ENCODE measurements around the gene IL2RA.
A peak's percentile ranks its signal among the peaks of the same experiment; 100 is the strongest.

The IL2RA gene

DNA sequence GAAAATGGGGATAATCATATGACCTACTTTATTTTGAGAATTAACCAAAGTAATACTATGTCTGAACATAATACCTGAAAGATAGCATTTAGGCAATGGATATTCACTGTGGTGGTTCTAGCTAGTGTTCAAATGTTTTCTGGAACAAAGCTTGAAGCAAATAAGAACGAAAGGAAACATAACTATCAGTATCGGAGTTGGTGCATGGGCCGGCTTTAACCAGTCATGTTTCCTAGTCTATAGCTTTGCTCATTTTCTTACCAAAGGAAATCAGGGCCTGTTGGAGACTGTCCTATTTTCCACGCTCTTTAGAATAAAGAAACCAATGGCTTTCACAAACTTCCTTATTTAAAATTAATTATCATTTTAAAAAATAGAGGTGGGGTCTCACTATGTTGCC lies 8.9 kb downstream of the IL2RA start:
- H3K36me3 ChIP-seq (ENCODE audit: insufficient read depth) = no peaks in the 10 kb centered on the region
- H3K4me1 ChIP-seq (ENCODE audit: low read depth, poor library complexity, severe bottlenecking) = peaks cover 30% of the 10 kb centered on the region
- no peak overlapping the region for H3K27ac ChIP-seq
- H2AFZ ChIP-seq (ENCODE audit: low read depth) = no peak overlapping the region
- TF ChIP-seq, protein P1, sequence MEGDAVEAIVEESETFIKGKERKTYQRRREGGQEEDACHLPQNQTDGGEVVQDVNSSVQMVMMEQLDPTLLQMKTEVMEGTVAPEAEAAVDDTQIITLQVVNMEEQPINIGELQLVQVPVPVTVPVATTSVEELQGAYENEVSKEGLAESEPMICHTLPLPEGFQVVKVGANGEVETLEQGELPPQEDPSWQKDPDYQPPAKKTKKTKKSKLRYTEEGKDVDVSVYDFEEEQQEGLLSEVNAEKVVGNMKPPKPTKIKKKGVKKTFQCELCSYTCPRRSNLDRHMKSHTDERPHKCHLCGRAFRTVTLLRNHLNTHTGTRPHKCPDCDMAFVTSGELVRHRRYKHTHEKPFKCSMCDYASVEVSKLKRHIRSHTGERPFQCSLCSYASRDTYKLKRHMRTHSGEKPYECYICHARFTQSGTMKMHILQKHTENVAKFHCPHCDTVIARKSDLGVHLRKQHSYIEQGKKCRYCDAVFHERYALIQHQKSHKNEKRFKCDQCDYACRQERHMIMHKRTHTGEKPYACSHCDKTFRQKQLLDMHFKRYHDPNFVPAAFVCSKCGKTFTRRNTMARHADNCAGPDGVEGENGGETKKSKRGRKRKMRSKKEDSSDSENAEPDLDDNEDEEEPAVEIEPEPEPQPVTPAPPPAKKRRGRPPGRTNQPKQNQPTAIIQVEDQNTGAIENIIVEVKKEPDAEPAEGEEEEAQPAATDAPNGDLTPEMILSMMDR (conservative IDR thresholded peaks at IDR 0.05; ENCODE audit: low read depth, low read length) = no peak
- no peak overlapping the region for H3K4me3 ChIP-seq (IDR thresholded peaks at IDR 0.05; ENCODE audit: insufficient read depth, low read depth, low read length)
- H3K27me3 ChIP-seq (ENCODE audit: insufficient read depth, low read depth) = peaks cover 54% of the 10 kb centered on the region
- H3K9ac ChIP-seq = no peak overlapping the region
- no peaks in the 10 kb centered on the region for H3K79me2 ChIP-seq (ENCODE audit: insufficient read depth, low read depth)
- H3K4me2 ChIP-seq = peak overlapping the region; percentile 37; the same call in 1 of the 2 replicates
- no peaks in the 10 kb centered on the region for H4K20me1 ChIP-seq (ENCODE audit: insufficient read depth)

DNA sequence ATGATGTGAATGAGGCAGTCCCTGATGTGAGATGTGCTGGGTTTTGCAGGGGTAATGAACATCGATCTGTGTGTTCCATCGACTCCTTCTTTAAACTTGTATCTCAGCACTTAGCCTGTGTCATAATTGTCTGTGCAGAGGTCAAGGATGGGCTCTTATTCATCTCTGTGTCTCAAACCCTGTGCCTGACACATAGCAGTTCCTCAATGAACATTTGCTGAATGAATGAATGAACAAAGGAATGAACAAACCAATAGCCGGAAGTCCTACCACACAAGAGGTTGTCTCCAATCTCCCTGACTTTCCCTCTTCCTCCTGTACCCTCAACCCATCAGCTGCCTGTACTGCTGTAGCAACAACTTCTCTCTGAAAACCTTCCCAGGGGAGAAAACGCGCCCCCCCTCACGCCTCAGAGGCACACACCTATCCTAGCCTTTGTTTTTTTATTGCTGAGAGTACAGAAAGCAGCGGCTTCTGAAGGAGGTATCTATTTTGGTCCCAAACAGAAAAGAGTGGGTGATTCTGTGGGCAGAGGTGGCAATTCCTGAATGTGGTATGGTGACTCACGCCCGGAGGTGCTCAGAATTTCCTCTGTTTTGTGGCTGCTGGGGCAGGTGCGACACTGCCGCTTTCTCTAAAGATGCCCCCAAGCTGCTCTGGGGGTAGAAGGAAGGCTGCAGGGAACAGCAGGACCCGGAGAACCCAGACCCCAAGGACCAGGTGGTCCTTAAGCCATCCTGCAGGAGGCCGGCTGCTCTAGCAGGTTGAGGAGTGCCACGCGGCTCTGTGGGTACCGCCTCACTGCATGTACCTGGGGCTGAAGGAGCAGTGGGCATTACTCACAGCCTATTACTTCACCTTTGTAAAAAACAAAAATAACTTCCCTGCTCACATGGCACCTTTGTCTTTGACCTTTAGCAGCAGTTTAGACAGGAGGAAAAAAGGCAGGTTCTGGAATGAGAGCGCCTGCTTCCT lies 9.6 kb downstream of the IL2RA start:
- H3K79me2 ChIP-seq (ENCODE audit: insufficient read depth, low read depth) = no peaks in the 10 kb centered on the region
- peaks cover 60% of the 10 kb centered on the region for H3K27me3 ChIP-seq (ENCODE audit: insufficient read depth, low read depth)
- TF ChIP-seq, protein P1 (conservative IDR thresholded peaks at IDR 0.05; ENCODE audit: low read depth, low read length) = no peak
- H3K27ac ChIP-seq = no peak overlapping the region
- no peak overlapping the region for H3K4me3 ChIP-seq (IDR thresholded peaks at IDR 0.05; ENCODE audit: insufficient read depth, low read depth, low read length)
- H3K4me2 ChIP-seq = peak overlapping the region; percentile 37
- no peak overlapping the region for H2AFZ ChIP-seq (ENCODE audit: low read depth)
- no peaks in the 10 kb centered on the region for H4K20me1 ChIP-seq (ENCODE audit: insufficient read depth)
- H3K4me1 ChIP-seq (ENCODE audit: low read depth, poor library complexity, severe bottlenecking) = peaks cover 30% of the 10 kb centered on the region
- no peaks in the 10 kb centered on the region for H3K36me3 ChIP-seq (ENCODE audit: insufficient read depth)
- no peak overlapping the region for H3K9ac ChIP-seq

DNA sequence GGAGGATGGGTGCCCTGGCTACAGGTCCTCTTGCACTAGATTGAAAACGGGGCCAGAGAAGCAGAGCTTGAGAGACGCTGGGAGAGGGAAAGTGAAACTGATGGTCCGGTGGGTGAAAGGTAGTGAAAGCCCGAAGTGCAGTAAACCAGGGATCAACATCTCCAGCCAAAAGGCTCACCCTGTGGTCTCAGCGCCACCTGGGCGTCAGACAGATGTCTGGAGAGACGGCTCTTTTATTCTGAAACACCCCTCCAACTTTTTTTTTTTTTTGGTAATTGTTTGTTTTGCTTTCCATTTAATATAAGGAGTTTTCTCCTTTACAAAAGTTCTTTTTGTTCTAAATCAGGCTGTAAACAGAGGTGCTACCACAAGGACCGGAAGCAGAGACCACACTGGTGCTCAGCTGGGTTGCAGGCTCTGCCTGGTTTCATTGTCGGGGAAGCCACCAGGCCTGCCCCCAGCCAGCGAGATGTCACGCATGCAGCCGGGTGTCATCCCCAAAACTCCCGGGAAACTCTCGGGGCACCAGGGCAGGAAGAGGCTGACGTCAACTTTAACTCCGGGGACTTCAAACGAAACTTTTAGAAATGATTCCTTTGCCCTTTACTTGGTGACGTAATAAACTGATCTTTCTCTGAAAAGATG lies 11.2 kb downstream of the IL2RA start:
- no peaks in the 10 kb centered on the region for H4K20me1 ChIP-seq (ENCODE audit: insufficient read depth)
- peaks cover 30% of the 10 kb centered on the region for H3K4me1 ChIP-seq (ENCODE audit: low read depth, poor library complexity, severe bottlenecking)
- no peaks in the 10 kb centered on the region for H3K79me2 ChIP-seq (ENCODE audit: insufficient read depth, low read depth)
- no peak overlapping the region for H3K4me3 ChIP-seq (IDR thresholded peaks at IDR 0.05; ENCODE audit: insufficient read depth, low read depth, low read length)
- H3K36me3 ChIP-seq (ENCODE audit: insufficient read depth) = no peaks in the 10 kb centered on the region
- H2AFZ ChIP-seq (ENCODE audit: low read depth) = peak overlapping the region; percentile 7; the same call in 1 of the 2 replicates
- peaks cover 76% of the 10 kb centered on the region for H3K27me3 ChIP-seq (ENCODE audit: insufficient read depth, low read depth)
- peak overlapping the region; percentile 100 for H3K4me2 ChIP-seq
- no peak overlapping the region for H3K27ac ChIP-seq
- TF ChIP-seq, protein P1 (conservative IDR thresholded peaks at IDR 0.05; ENCODE audit: low read depth, low read length) = 0 out of 2 replicates have a peak, but pooled peaks have one; percentile 12
- H3K9ac ChIP-seq = peak overlapping the region; percentile 3; the same call in 1 of the 2 replicates

DNA sequence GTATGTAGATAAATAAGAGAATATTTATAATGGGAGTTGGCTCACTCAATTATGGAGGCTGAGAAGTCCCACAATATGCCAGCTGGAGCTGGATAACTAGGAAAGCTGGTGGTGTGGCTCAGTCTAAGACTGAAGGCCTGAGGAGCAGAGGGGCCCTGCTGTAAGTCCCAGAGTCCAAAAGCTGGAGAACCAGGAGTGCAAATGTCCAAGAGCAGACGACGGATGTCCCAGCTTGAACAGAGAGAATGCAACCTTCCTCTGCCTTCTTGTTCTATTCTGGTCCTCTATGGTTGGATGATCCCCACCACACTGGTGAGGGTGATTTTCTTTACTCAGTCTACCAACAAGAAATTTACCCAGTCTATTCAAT lies 13.2 kb downstream of the IL2RA start:
- Histone ChIP-seq H2AFZ (ENCODE audit: low read depth) (no peak overlapping the region), H3K9ac (no peak overlapping the region), H3K4me2 (no peak overlapping the region), H3K27me3 (ENCODE audit: insufficient read depth, low read depth) (peaks cover 71% of the 10 kb centered on the region), H3K36me3 (ENCODE audit: insufficient read depth) (no peaks in the 10 kb centered on the region), H3K79me2 (ENCODE audit: insufficient read depth, low read depth) (no peaks in the 10 kb centered on the region), H3K27ac (no peak overlapping the region), H3K4me3 (IDR thresholded peaks at IDR 0.05; ENCODE audit: insufficient read depth, low read depth, low read length) (no peak overlapping the region), H4K20me1 (ENCODE audit: insufficient read depth) (no peaks in the 10 kb centered on the region), H3K4me1 (ENCODE audit: low read depth, poor library complexity, severe bottlenecking) (peaks cover 30% of the 10 kb centered on the region)
- TF ChIP-seq, protein P1 (conservative IDR thresholded peaks at IDR 0.05; ENCODE audit: low read depth, low read length) = no peak

Data from KMS-11 (cell line).